ENCODE measurements around the gene ZBTB22.

DNA sequence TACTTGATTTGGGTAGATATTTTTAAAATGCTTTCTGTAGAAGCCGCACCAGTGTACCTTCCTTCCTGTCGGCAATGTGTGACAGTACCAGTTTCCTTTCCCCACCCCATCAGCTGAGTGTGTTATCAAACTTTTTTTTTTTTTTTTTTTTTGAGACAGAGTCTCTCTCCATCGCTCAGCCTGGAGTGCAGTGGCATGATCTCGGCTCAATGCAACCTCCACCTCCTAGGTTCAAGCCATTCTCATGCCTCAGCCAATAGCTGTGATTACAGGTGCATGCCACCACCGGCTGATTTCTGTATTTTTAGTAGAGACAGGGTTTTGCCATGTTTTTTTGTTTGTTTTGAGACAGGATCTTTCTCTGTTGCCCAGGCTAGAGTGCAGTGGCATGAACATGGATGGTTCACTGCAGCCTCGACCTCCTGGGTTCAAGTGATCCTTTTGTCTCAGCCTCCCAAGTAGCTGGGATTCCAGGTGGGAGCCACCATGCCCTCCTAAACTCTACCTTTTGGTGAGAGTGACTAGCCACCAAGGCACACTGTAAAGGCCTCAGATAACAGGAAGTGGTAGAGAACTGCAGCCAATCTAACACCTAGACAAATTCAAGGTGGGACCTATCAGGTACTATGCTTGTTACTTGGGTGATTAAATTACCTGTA, 26.5 kb upstream of the ZBTB22 start:
- no peak for TF ChIP-seq POLR2A (IDR thresholded peaks at IDR 0.05)
- TF ChIP-seq, protein P1, sequence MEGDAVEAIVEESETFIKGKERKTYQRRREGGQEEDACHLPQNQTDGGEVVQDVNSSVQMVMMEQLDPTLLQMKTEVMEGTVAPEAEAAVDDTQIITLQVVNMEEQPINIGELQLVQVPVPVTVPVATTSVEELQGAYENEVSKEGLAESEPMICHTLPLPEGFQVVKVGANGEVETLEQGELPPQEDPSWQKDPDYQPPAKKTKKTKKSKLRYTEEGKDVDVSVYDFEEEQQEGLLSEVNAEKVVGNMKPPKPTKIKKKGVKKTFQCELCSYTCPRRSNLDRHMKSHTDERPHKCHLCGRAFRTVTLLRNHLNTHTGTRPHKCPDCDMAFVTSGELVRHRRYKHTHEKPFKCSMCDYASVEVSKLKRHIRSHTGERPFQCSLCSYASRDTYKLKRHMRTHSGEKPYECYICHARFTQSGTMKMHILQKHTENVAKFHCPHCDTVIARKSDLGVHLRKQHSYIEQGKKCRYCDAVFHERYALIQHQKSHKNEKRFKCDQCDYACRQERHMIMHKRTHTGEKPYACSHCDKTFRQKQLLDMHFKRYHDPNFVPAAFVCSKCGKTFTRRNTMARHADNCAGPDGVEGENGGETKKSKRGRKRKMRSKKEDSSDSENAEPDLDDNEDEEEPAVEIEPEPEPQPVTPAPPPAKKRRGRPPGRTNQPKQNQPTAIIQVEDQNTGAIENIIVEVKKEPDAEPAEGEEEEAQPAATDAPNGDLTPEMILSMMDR (IDR thresholded peaks at IDR 0.05), result no peak
- no peak for TF ChIP-seq EP300 (IDR thresholded peaks at IDR 0.05)
